IMR-90 (cell line): ENCODE results near the gene MMRN2. TPM values are rescaled to one million over a fixed set of nuclear protein-coding genes. Genes with fewer than 3 reads are reported as not detected.

ENCODE experiments used
- ATAC-seq: fragments of 200-7000 bp; cut with Tn5 transposase; 2 replicates; pipeline ENCODE4 v1.9.1; 2020; ENCODE audit warnings: low read depth, mild to moderate bottlenecking, moderate library complexity
- BruUV-seq: library from RNA; stranded (reverse); fragments of 400-500 nt; replicated peaks from 2 replicates; lab custom pipeline; 2021; lab: Mats Ljungman, UMichigan
- CTCF ChIA-PET: fragments of 300-600 bp; formaldehyde crosslinking; extraction: SDS; loops from one replicate; lab custom pipeline; 2021; ENCODE audit warnings: antibody characterized with exemption; lab: Yijun Ruan, JAX
- POLR2A ChIA-PET: fragments of 300-600 bp; sonication (Branson Sonifier 250); formaldehyde crosslinking; loops from one replicate; lab custom pipeline; 2022; ENCODE audit warnings: antibody characterized with exemption; ENCODE audit not compliant: unreplicated experiment; lab: Charles Lee
- DNase-seq: peaks from one replicate; pipeline ENCODE4 v3.0.0; 2013
- H2AFZ ChIP-seq: replicated peaks from 2 replicates; pipeline ENCODE3; 2013; ENCODE audit warnings: low read length, mild to moderate bottlenecking; ENCODE audit not compliant: poor library complexity
- H2AK5ac ChIP-seq: 2 replicates; pipeline ENCODE4 v1.6.1; 2013; ENCODE audit warnings: low read depth, low read length, inconsistent platforms
- H2AK9ac ChIP-seq: replicated peaks from 2 replicates; pipeline ENCODE3; 2013; ENCODE audit warnings: mild to moderate bottlenecking, low read depth, low read length, moderate library complexity; ENCODE audit not compliant: poor library complexity
- H2BK120ac ChIP-seq: 2 replicates; pipeline ENCODE4 v1.6.1; 2013; ENCODE audit warnings: low read depth, low read length, inconsistent platforms
- H2BK15ac ChIP-seq: 3 replicates; pipeline ENCODE4 v1.6.1; 2013; ENCODE audit warnings: low read depth, low read length, inconsistent platforms
- H2BK20ac ChIP-seq: 2 replicates; pipeline ENCODE4 v1.6.1; 2013; ENCODE audit warnings: low read depth, mild to moderate bottlenecking, inconsistent platforms, low read length, moderate library complexity
- H2BK5ac ChIP-seq: 2 replicates; pipeline ENCODE4 v1.6.1; 2013; ENCODE audit warnings: mild to moderate bottlenecking, low read depth, low read length, inconsistent platforms; ENCODE audit not compliant: poor library complexity, severe bottlenecking
- H3K14ac ChIP-seq: replicated peaks from 2 replicates; pipeline ENCODE4 v1.6.1; 2013; ENCODE audit warnings: low read depth, low read length, inconsistent platforms
- H3K18ac ChIP-seq: 2 replicates; pipeline ENCODE4 v1.6.1; 2013; ENCODE audit warnings: low read depth, low read length, control low read depth
- H3K23ac ChIP-seq: 2 replicates; pipeline ENCODE4 v1.6.1; 2013; ENCODE audit warnings: low read depth, low read length, inconsistent platforms
- H3K27ac ChIP-seq: 2 replicates; pipeline ENCODE4 v1.5.1; 2013; ENCODE audit warnings: mild to moderate bottlenecking, control low read depth, low read length; ENCODE audit not compliant: insufficient read depth
- H3K27me3 ChIP-seq: 2 replicates; pipeline ENCODE4 v1.6.1; 2013; ENCODE audit warnings: low read length; ENCODE audit not compliant: control insufficient read depth, insufficient read depth
- H3K36me3 ChIP-seq: 2 replicates; pipeline ENCODE4 v1.6.1; 2013; ENCODE audit warnings: low read length, mixed read lengths; ENCODE audit not compliant: control insufficient read depth, insufficient read depth
- H3K4ac ChIP-seq: 2 replicates; pipeline ENCODE4 v1.6.1; 2013; ENCODE audit warnings: low read depth, low read length, inconsistent platforms
- H3K4me1 ChIP-seq: 2 replicates; pipeline ENCODE4 v1.6.1; 2013; ENCODE audit warnings: low read length, mixed read lengths; ENCODE audit not compliant: control insufficient read depth, insufficient read depth
- H3K4me2 ChIP-seq: 2 replicates; pipeline ENCODE4 v1.6.1; 2013; ENCODE audit warnings: low read depth, mild to moderate bottlenecking, control low read depth, low read length, moderate library complexity
- H3K4me3 ChIP-seq: 2 replicates; pipeline ENCODE4 v1.5.1; 2013; ENCODE audit warnings: low read depth, mild to moderate bottlenecking, control low read depth, low read length, moderate library complexity; ENCODE audit not compliant: insufficient read depth
- H3K56ac ChIP-seq: 2 replicates; pipeline ENCODE4 v1.6.1; 2013; ENCODE audit warnings: low read length, inconsistent platforms; ENCODE audit not compliant: insufficient read depth; ENCODE audit errors: extremely low read depth
- H3K79me1 ChIP-seq, 2 experiments: 2 replicates each; pipeline ENCODE4 v1.6.1; 2013; ENCODE audit warnings: low read length in 2 of 2, inconsistent platforms in 1 of 2, low read depth in 1 of 2
- H3K9ac ChIP-seq: 2 replicates; pipeline ENCODE4 v1.6.1; 2013; ENCODE audit warnings: low read depth, low read length, control low read depth
- H3K9me1 ChIP-seq: 2 replicates; pipeline ENCODE4 v1.6.1; 2013; ENCODE audit warnings: low read length, inconsistent platforms; ENCODE audit not compliant: insufficient read depth
- H3K9me3 ChIP-seq: 2 replicates; pipeline ENCODE4 v1.6.1; 2013; ENCODE audit warnings: low read length; ENCODE audit not compliant: control insufficient read depth, insufficient read depth
- H4K20me1 ChIP-seq: 2 replicates; pipeline ENCODE4 v1.6.1; 2013; ENCODE audit warnings: low read length, inconsistent platforms; ENCODE audit not compliant: insufficient read depth
- H4K5ac ChIP-seq: 2 replicates; pipeline ENCODE4 v1.6.1; 2013; ENCODE audit warnings: mild to moderate bottlenecking, low read depth, low read length, control low read depth
- H4K8ac ChIP-seq, 2 experiments: 2 replicates each; pipeline ENCODE4 v1.6.1; 2013; ENCODE audit warnings: low read depth in 2 of 2, low read length in 2 of 2, control low read depth in 1 of 2, inconsistent platforms in 1 of 2
- H4K91ac ChIP-seq: 2 replicates; pipeline ENCODE4 v1.6.1; 2013; ENCODE audit warnings: low read depth, low read length, inconsistent platforms; ENCODE audit not compliant: insufficient read depth
- BHLHE40 ChIP-seq: fragments of 150-350 bp; IDR thresholded peaks from 2 replicates; pipeline ENCODE4 v1.6.1; 2016; ENCODE audit warnings: mild to moderate bottlenecking, low read depth, low read length
- CEBPB ChIP-seq: IDR thresholded peaks from 2 replicates; pipeline ENCODE4 v1.6.1; 2012; ENCODE audit warnings: low read depth, low read length, improper control_type of control experiment
- CHD1 ChIP-seq: IDR thresholded peaks from 2 replicates; pipeline ENCODE4 v1.6.1; 2012; ENCODE audit warnings: low read depth, low read length, improper control_type of control experiment
- FOS ChIP-seq: fragments of 150-350 bp; IDR thresholded peaks from 2 replicates; pipeline ENCODE4 v1.6.1; 2016; ENCODE audit warnings: low read depth, low read length
- MAFK ChIP-seq: IDR thresholded peaks from 2 replicates; pipeline ENCODE4 v1.6.1; 2012; ENCODE audit warnings: low read depth, low read length, improper control_type of control experiment
- MAZ ChIP-seq: IDR thresholded peaks from 2 replicates; pipeline ENCODE4 v1.6.1; 2012; ENCODE audit warnings: low read depth, mild to moderate bottlenecking, low read length, improper control_type of control experiment, moderate library complexity, borderline replicate concordance
- MXI1 ChIP-seq: IDR thresholded peaks from 2 replicates; pipeline ENCODE4 v1.6.1; 2012; ENCODE audit warnings: low read depth, mild to moderate bottlenecking, low read length, moderate library complexity, borderline replicate concordance
- NFE2L2 ChIP-seq: fragments of 150-350 bp; IDR thresholded peaks from 2 replicates; pipeline ENCODE4 v1.6.1; 2016; ENCODE audit warnings: low read depth, mild to moderate bottlenecking, low read length
- POLR2A ChIP-seq: IDR thresholded peaks from 2 replicates; pipeline ENCODE4 v1.6.1; 2012; ENCODE audit warnings: mild to moderate bottlenecking, low read depth, low read length
- RCOR1 ChIP-seq: IDR thresholded peaks from 2 replicates; pipeline ENCODE4 v1.6.1; 2012; ENCODE audit warnings: mild to moderate bottlenecking, low read length, improper control_type of control experiment; ENCODE audit not compliant: insufficient replicate concordance
- RFX5 ChIP-seq: IDR thresholded peaks from 2 replicates; pipeline ENCODE4 v1.8.0; 2012; ENCODE audit warnings: low read depth, mild to moderate bottlenecking, low read length, moderate library complexity
- SMC3 ChIP-seq: fragments of 150-350 bp; IDR thresholded peaks from 2 replicates; pipeline ENCODE4 v1.6.1; 2016; ENCODE audit warnings: low read depth, mild to moderate bottlenecking, antibody characterized with exemption, low read length, moderate library complexity
- WGBS, 2 experiments: methylation state at CpG; one replicate each; pipeline versions ENCODE4 v1.1.5 to v1.1.7; 2013; ENCODE audit warnings: missing lambda C conversion rate in 2 of 2; ENCODE audit not compliant: insufficient read length in 1 of 2; ENCODE audit errors: extremely low coverage in 2 of 2; 5-methylcytosine and 5-hydroxymethylcytosine counted together
- dilution Hi-C: fragments of 300-500 bp; cut with HindIII; formaldehyde crosslinking; loops from one replicate; pipeline ENCODE4 v1.14.3; 2018; ENCODE audit warnings: low sequenced_read_pairs; ENCODE audit not compliant: unreplicated experiment
- in situ Hi-C: fragments of 300-500 bp; cut with MboI; formaldehyde crosslinking; loops from 3 replicates; pipeline ENCODE4 v1.14.3; 2019; ENCODE audit warnings: low sequenced_read_pairs, inconsistent platforms, mixed read lengths
- intact Hi-C: fragments of 100-400 bp; cut with micrococcal nuclease; formaldehyde crosslinking; loops from 2 replicates; pipeline ENCODE4 v1.10.0; 2022
- polyA plus RNA-seq, 3 experiments: library from polyadenylated mRNA; depleted of rRNA; stranded (reverse); fragments of >200 nt; gene quantifications; 2 replicates each; pipeline ENCODE4 v1.2.3, GENCODE V29; 2012; ENCODE audit warnings: low replicate concordance in 1 of 3
- total RNA-seq: library from RNA; depleted of rRNA; stranded (reverse); fragments of >200 nt; gene quantifications from 2 replicates; pipeline ENCODE4 v1.2.3, GENCODE V29; 2012
- TF ChIP-seq, protein P1 (sequence below): conservative IDR thresholded peaks from 2 replicates; pipeline ENCODE4 v1.5.1; 2012; ENCODE audit warnings: mild to moderate bottlenecking, low read depth, low read length, improper control_type of control experiment
- TF ChIP-seq, protein P2 (sequence below): fragments of 150-350 bp; IDR thresholded peaks from 2 replicates; pipeline ENCODE4 v1.6.1; 2017; ENCODE audit warnings: mild to moderate bottlenecking, antibody characterized with exemption, low read length, low read depth
- TF ChIP-seq, protein P3 (sequence below): fragments of 150-350 bp; IDR thresholded peaks from 2 replicates; pipeline ENCODE4 v1.6.1; 2016; ENCODE audit warnings: low read depth, mild to moderate bottlenecking, low read length, moderate library complexity, borderline replicate concordance

The MMRN2 gene
- total and polyA plus RNA-seq, 2 of the 4 experiments (the other 2 are of a cell fraction) = 1.6 to 1.8 TPM

- H3K23ac ChIP-seq = no peak overlapping the region
- ATAC-seq (no peak), DNase-seq (no peak)
- H2AK5ac ChIP-seq = no peak overlapping the region
- no peak overlapping the region for H3K18ac ChIP-seq
- no peaks in the 10 kb centered on the region for H4K20me1 ChIP-seq
- H2BK5ac ChIP-seq = no peak overlapping the region
- no peak overlapping the region for H3K9ac ChIP-seq
- H3K4me3 ChIP-seq = no peak overlapping the region
- TF ChIP-seq BHLHE40 (no peak), MXI1 (no peak), RFX5 (no peak), MAFK (no peak), MAZ (no peak), SMC3 (no peak), RCOR1 (no peak), FOS (no peak), CHD1 (no peak), CEBPB (no peak), POLR2A (no peak), NFE2L2 (no peak)
- TF ChIP-seq, protein P1, sequence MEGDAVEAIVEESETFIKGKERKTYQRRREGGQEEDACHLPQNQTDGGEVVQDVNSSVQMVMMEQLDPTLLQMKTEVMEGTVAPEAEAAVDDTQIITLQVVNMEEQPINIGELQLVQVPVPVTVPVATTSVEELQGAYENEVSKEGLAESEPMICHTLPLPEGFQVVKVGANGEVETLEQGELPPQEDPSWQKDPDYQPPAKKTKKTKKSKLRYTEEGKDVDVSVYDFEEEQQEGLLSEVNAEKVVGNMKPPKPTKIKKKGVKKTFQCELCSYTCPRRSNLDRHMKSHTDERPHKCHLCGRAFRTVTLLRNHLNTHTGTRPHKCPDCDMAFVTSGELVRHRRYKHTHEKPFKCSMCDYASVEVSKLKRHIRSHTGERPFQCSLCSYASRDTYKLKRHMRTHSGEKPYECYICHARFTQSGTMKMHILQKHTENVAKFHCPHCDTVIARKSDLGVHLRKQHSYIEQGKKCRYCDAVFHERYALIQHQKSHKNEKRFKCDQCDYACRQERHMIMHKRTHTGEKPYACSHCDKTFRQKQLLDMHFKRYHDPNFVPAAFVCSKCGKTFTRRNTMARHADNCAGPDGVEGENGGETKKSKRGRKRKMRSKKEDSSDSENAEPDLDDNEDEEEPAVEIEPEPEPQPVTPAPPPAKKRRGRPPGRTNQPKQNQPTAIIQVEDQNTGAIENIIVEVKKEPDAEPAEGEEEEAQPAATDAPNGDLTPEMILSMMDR = no peak
- TF ChIP-seq, protein P2, sequence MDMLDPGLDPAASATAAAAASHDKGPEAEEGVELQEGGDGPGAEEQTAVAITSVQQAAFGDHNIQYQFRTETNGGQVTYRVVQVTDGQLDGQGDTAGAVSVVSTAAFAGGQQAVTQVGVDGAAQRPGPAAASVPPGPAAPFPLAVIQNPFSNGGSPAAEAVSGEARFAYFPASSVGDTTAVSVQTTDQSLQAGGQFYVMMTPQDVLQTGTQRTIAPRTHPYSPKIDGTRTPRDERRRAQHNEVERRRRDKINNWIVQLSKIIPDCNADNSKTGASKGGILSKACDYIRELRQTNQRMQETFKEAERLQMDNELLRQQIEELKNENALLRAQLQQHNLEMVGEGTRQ = no peak
- TF ChIP-seq, protein P3, sequence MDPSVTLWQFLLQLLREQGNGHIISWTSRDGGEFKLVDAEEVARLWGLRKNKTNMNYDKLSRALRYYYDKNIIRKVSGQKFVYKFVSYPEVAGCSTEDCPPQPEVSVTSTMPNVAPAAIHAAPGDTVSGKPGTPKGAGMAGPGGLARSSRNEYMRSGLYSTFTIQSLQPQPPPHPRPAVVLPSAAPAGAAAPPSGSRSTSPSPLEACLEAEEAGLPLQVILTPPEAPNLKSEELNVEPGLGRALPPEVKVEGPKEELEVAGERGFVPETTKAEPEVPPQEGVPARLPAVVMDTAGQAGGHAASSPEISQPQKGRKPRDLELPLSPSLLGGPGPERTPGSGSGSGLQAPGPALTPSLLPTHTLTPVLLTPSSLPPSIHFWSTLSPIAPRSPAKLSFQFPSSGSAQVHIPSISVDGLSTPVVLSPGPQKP = no peak
- H3K9me3 ChIP-seq = no peaks in the 10 kb centered on the region
- 74% methylated on average over 2 of the region's 4 CpGs; no CpG with 5 or more reads in 1 of the 2 experiments for WGBS, 2 experiments
- CTCF ChIA-PET = no interaction called here
- no peaks in the 10 kb centered on the region for H3K4me1 ChIP-seq
- in situ Hi-C loops = no loop called here
- dilution Hi-C loops = no loop called here
- no peak overlapping the region for H4K91ac ChIP-seq
- no peak overlapping the region for H3K4me2 ChIP-seq
- H3K79me1 ChIP-seq = no peaks in the 10 kb centered on the region
- H3K27ac ChIP-seq = no peak overlapping the region
- no peaks in the 10 kb centered on the region for H3K36me3 ChIP-seq
- intact Hi-C loops = no loop called here
- peaks cover 14% of the 10 kb centered on the region for H3K27me3 ChIP-seq
- H4K8ac ChIP-seq = no peak overlapping the region
- H2AK9ac ChIP-seq = no peak overlapping the region
- H2BK120ac ChIP-seq = no peak overlapping the region
- H2AFZ ChIP-seq = no peak overlapping the region
- no peak overlapping the region for H3K14ac ChIP-seq
- POLR2A ChIA-PET = no interaction called here
- H3K9me1 ChIP-seq = no peaks in the 10 kb centered on the region
- H3K4ac ChIP-seq = no peak overlapping the region
- H2BK15ac ChIP-seq = no peak overlapping the region
- BruUV-seq = no TSS peak
- H2BK20ac ChIP-seq = no peak overlapping the region
- H4K5ac ChIP-seq = no peak overlapping the region
- H3K56ac ChIP-seq = no peak overlapping the region
Observed at GRCh38 chr10:86944031-86944419, 13.4 kb downstream of the MMRN2 start.
